Transverse colon (tissue), 4 donors: ENCODE results near the gene FLT1. TPM values are rescaled to one million over a fixed set of nuclear protein-coding genes. Genes with fewer than 3 reads are reported as not detected.

ENCODE experiments used
- DNase-seq: peaks from one replicate; pipeline ENCODE4 v3.0.0-alpha.2; 2019
- H3K27ac ChIP-seq, 4 donors: fragments of 200-600 bp; sonication (generic); 2 replicates each; pipeline ENCODE4 v1.5.1; 2016 to 2018; ENCODE audit warnings: inconsistent platforms in 4 of 4
- H3K27me3 ChIP-seq: fragments of 200-600 bp; sonication (generic); 2 replicates; pipeline ENCODE4 v1.5.1; 2017; ENCODE audit warnings: inconsistent platforms
- H3K36me3 ChIP-seq, 4 donors: fragments of 200-600 bp; sonication (generic); 2 replicates each; pipeline ENCODE4 v1.5.1; 2017 to 2019; ENCODE audit warnings: inconsistent platforms in 4 of 4
- H3K4me1 ChIP-seq, 4 donors: fragments of 200-600 bp; sonication (generic); 2 replicates each; pipeline ENCODE4 v1.5.1; 2017 to 2020; ENCODE audit warnings: inconsistent platforms in 4 of 4
- H3K4me3 ChIP-seq, 4 donors: fragments of 200-600 bp; sonication (generic); 1 replicate in 1 of 4; 2 replicates in 3 of 4; pipeline versions ENCODE4 v1.5.1 to v1.6.1; 2017 to 2019; ENCODE audit warnings: inconsistent platforms in 4 of 4
- H3K9me3 ChIP-seq, 2 donors: fragments of 200-600 bp; sonication (generic); 2 replicates each; pipeline ENCODE4 v1.5.1; 2017 to 2019; ENCODE audit warnings: inconsistent platforms in 2 of 2
- EP300 ChIP-seq: sonication (generic); formaldehyde crosslinking; IDR thresholded peaks from one replicate; pipeline ENCODE4 v1.6.1; 2017; ENCODE audit warnings: antibody characterized with exemption, low read depth
- POLR2A ChIP-seq: fragments of 450-650 bp; IDR thresholded peaks from one replicate; pipeline ENCODE4 v1.6.1; 2016; ENCODE audit warnings: antibody characterized with exemption, mild to moderate bottlenecking, moderate library complexity
- POLR2AphosphoS5 ChIP-seq, 3 donors: sonication (generic); formaldehyde crosslinking; IDR thresholded peaks; one replicate each; pipeline ENCODE4 v1.6.1; 2016; ENCODE audit warnings: antibody characterized with exemption in 3 of 3
- WGBS, 2 donors: methylation state at CpG; one replicate each; pipeline ENCODE4 v1.1.5; 2018; ENCODE audit warnings: low coverage in 1 of 2; 5-methylcytosine and 5-hydroxymethylcytosine counted together
- in situ Hi-C, 4 donors: fragments of 200-750 bp; cut with MboI; loops; one replicate each; pipeline versions ENCODE4 v1.15.0 to v1.15.1; 2017; ENCODE audit warnings: low sequenced_read_pairs in 3 of 4, low pct_ligation_motif_present in 1 of 4, low pct_unique_long_range_greater_than_20kb in 1 of 4
- intact Hi-C: fragments of 100-400 bp; cut with DNase I; formaldehyde crosslinking; loops from one replicate; pipeline ENCODE4 v1.15.1; 2023; ENCODE audit warnings: low total_unique reads
- total RNA-seq, 4 donors: library from RNA; depleted of rRNA; stranded (reverse); fragments of >200 nt; gene quantifications; one replicate each; pipeline ENCODE4 v1.1.0, GENCODE V29; 2016
- TF ChIP-seq, protein P1 (sequence below), 5 experiments: fragments of 200-600 bp in 3 of 5; fragments of 450-650 bp in 2 of 5; sonication (generic) in 3 of 5; IDR thresholded peaks; 1 replicate in 2 of 5; 2 replicates in 3 of 5; pipeline ENCODE4 v1.5.1; 2016 to 2017; ENCODE audit warnings: antibody characterized with exemption in 5 of 5, inconsistent platforms in 3 of 5, mild to moderate bottlenecking in 2 of 5, moderate library complexity in 1 of 5

FLT1 gene
- total RNA-seq, 4 donors from 2014 or later = 2.6 to 8.4 (median 3.5) TPM

GRCh38 chr13:28468023-28468915, 26.7 kb downstream of the FLT1 start:
- Histone ChIP-seq H3K9me3 (no peaks in the 10 kb centered on the region), H3K36me3 (no peaks in the 10 kb centered on the region), H3K27ac (no peak overlapping the region), H3K4me1 (peaks cover 0 to 9% (median 0%) of the 10 kb centered on the region in 4 donors), H3K27me3 (no peaks in the 10 kb centered on the region), H3K4me3 (no peak overlapping the region)
- 76 to 85% methylated on average over 6 to 7 of the region's 7 CpGs for WGBS, 2 donors
- no peak for DNase-seq
- in situ Hi-C loops = no loop called here
- TF ChIP-seq POLR2AphosphoS5 (IDR thresholded peaks at IDR 0.05) = no peak
- intact Hi-C loops = no loop called here

- intact Hi-C loops (no loop called here), in situ Hi-C loops (no loop called here)
- TF ChIP-seq, protein P1, sequence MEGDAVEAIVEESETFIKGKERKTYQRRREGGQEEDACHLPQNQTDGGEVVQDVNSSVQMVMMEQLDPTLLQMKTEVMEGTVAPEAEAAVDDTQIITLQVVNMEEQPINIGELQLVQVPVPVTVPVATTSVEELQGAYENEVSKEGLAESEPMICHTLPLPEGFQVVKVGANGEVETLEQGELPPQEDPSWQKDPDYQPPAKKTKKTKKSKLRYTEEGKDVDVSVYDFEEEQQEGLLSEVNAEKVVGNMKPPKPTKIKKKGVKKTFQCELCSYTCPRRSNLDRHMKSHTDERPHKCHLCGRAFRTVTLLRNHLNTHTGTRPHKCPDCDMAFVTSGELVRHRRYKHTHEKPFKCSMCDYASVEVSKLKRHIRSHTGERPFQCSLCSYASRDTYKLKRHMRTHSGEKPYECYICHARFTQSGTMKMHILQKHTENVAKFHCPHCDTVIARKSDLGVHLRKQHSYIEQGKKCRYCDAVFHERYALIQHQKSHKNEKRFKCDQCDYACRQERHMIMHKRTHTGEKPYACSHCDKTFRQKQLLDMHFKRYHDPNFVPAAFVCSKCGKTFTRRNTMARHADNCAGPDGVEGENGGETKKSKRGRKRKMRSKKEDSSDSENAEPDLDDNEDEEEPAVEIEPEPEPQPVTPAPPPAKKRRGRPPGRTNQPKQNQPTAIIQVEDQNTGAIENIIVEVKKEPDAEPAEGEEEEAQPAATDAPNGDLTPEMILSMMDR (IDR thresholded peaks at IDR 0.05) = no peak
- TF ChIP-seq POLR2AphosphoS5 (IDR thresholded peaks at IDR 0.05) (no peak), POLR2A (no peak), EP300 (no peak)
- no peak for DNase-seq
- Histone ChIP-seq H3K36me3 (no peaks in the 10 kb centered on the region), H3K27ac (no peak overlapping the region), H3K4me1 (peaks cover 0 to 9% (median 0%) of the 10 kb centered on the region in 4 donors), H3K4me3 (no peak overlapping the region), H3K27me3 (no peaks in the 10 kb centered on the region), H3K9me3 (no peaks in the 10 kb centered on the region)
- WGBS, 2 donors = 76 to 90% methylated on average over 2 to 3 of the region's 3 CpGs
Measured at GRCh38 chr13:28467034-28467433, 27.9 kb downstream of the FLT1 start.

DNA sequence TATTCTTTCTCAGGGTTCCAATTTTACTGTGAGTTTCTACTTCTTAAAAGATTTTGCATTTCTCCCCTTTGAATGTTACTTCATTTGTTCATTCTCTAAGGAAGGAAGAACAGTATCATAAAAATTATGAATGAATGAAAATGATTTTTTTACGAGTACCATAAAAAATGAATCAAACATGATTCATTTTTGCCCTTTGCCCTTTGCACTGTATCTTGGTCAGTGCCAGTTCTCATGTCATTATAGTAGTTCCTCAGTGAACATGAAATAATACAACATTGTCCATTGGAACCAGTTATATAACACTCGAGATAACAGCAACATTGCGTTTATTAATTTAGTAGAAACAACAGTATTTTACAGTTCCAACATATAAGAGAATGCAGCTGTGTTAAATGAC, 28.8 kb downstream of the FLT1 start:
- Histone ChIP-seq H3K4me1 (peaks cover 0 to 9% (median 0%) of the 10 kb centered on the region in 4 donors), H3K27me3 (no peaks in the 10 kb centered on the region), H3K4me3 (no peak overlapping the region), H3K27ac (no peak overlapping the region), H3K36me3 (no peaks in the 10 kb centered on the region), H3K9me3 (no peaks in the 10 kb centered on the region)
- 58 to 68% methylated on average over 3 of the region's 3 CpGs for WGBS, 2 donors
- in situ Hi-C loops = no loop called here
- no peak for DNase-seq
- intact Hi-C loops = no loop called here
- no peak for TF ChIP-seq POLR2A

- WGBS, 2 donors = 79 to 84% methylated on average over 3 to 6 of the region's 6 CpGs
- H3K27me3 ChIP-seq = no peaks in the 10 kb centered on the region
- intact Hi-C loops (no loop called here), in situ Hi-C loops (no loop called here)
- H3K4me3 ChIP-seq = no peak overlapping the region
- H3K4me1 ChIP-seq = peaks cover 0 to 9% (median 0%) of the 10 kb centered on the region in 4 donors
- DNase-seq = no peak
- no peak overlapping the region for H3K27ac ChIP-seq
- TF ChIP-seq EP300 = no peak
- TF ChIP-seq POLR2AphosphoS5 (IDR thresholded peaks at IDR 0.05) = no peak
- TF ChIP-seq POLR2A = no peak
- TF ChIP-seq, protein P1 (IDR thresholded peaks at IDR 0.05) = no peak
- no peaks in the 10 kb centered on the region for H3K36me3 ChIP-seq
- no peaks in the 10 kb centered on the region for H3K9me3 ChIP-seq
Measured at GRCh38 chr13:28464861-28465460, 30.0 kb downstream of the FLT1 start.

GRCh38 chr13:28463481-28463880, 31.4 kb downstream of the FLT1 start:
- intact Hi-C loops = no loop called here
- in situ Hi-C loops = no loop called here
- Histone ChIP-seq H3K36me3 (no peaks in the 10 kb centered on the region), H3K27me3 (no peaks in the 10 kb centered on the region), H3K9me3 (no peaks in the 10 kb centered on the region), H3K27ac (no peak overlapping the region), H3K4me3 (no peak overlapping the region), H3K4me1 (peaks cover 0 to 9% (median 0%) of the 10 kb centered on the region in 4 donors)
- DNase-seq = no peak
- TF ChIP-seq EP300 = no peak
- TF ChIP-seq, protein P1 (IDR thresholded peaks at IDR 0.05) = no peak
- TF ChIP-seq POLR2AphosphoS5 (IDR thresholded peaks at IDR 0.05) = no peak
- TF ChIP-seq POLR2A = no peak
- WGBS, 2 donors = 87 to 92% methylated on average over 3 of the region's 3 CpGs
